Bronchial epithelial cell (primary cell): Measurements from ENCODE around the gene KIF3C. TPM values are rescaled to one million over a fixed set of nuclear protein-coding genes. Genes with fewer than 3 reads are reported as not detected.
"Not testable (repeated sequence)": the region's sequence is repeated elsewhere in the genome, so short reads cannot be mapped to it uniquely, and the experiment has no call there.

Experiments used
- DNase-seq: peaks from one replicate; pipeline ENCODE4 v3.0.0-alpha.2; 2010; ENCODE audit warnings: low read depth
- FAIRE-seq: peaks from 2 replicates; lab custom pipeline; 2011; peaks lifted over from hg19 to GRCh38; lab: Jason Lieb, UNC
- H3K27me3 ChIP-seq: 2 replicates; pipeline ENCODE4 v1.5.1; 2011; ENCODE audit warnings: low read length; ENCODE audit not compliant: control insufficient read depth, insufficient read depth
- H3K36me3 ChIP-seq: 2 replicates; pipeline ENCODE4 v1.5.1; 2011; ENCODE audit warnings: low read length; ENCODE audit not compliant: control insufficient read depth, insufficient read depth
- H3K4me3 ChIP-seq: 2 replicates; pipeline ENCODE4 v1.5.1; 2011; ENCODE audit warnings: mild to moderate bottlenecking, low read depth, low read length, control low read depth
- CTCF ChIP-seq: IDR thresholded peaks from 2 replicates; pipeline ENCODE4 v1.5.1; 2011; ENCODE audit warnings: mild to moderate bottlenecking, moderate library complexity, low read length, control low read depth, inconsistent platforms; ENCODE audit not compliant: insufficient read depth, severe bottlenecking
- total RNA-seq: library from RNA; depleted of rRNA; stranded (reverse); fragments of >200 nt; gene quantifications from 2 replicates; pipeline ENCODE4 v1.2.1, GENCODE V29; 2014

The KIF3C gene
- total RNA-seq, 1 donor from 2014 or later, result 1.6 TPM

GRCh38 chr2:25922501-25922900 lies 59.8 kb downstream of the KIF3C start:
- H3K36me3 ChIP-seq, result no peaks in the 10 kb centered on the region
- no peak overlapping the region for H3K4me3 ChIP-seq
- DNase-seq (no peak), FAIRE-seq (no peak)
- H3K27me3 ChIP-seq, result no peaks in the 10 kb centered on the region
- no peak for TF ChIP-seq CTCF

GRCh38 chr2:25920786-25921415 lies 61.4 kb downstream of the KIF3C start:
- Histone ChIP-seq H3K27me3 (no peaks in the 10 kb centered on the region), H3K4me3 (no peak overlapping the region), H3K36me3 (no peaks in the 10 kb centered on the region)
- TF ChIP-seq CTCF, result no peak
- DNase-seq (no peak), FAIRE-seq (no peak)

- Histone ChIP-seq H3K27me3 (no peaks in the 10 kb centered on the region), H3K4me3 (no peak overlapping the region), H3K36me3 (no peaks in the 10 kb centered on the region)
- no peak for FAIRE-seq
- TF ChIP-seq CTCF, result no peak
- no peak for DNase-seq
Measured at GRCh38 chr2:25920336-25920735, 62.0 kb downstream of the KIF3C start.

- Histone ChIP-seq H3K36me3 (no peaks in the 10 kb centered on the region), H3K27me3 (no peaks in the 10 kb centered on the region), H3K4me3 (no peak overlapping the region)
- FAIRE-seq (no peak), DNase-seq (no peak)
- TF ChIP-seq CTCF, result no peak
Measured at GRCh38 chr2:25917832-25918231, 64.5 kb downstream of the KIF3C start.

- H3K27me3 ChIP-seq, FAIRE-seq, H3K36me3 ChIP-seq: not testable (repeated sequence)
Measured at GRCh38 chr2:25917411-25917810, 64.9 kb downstream of the KIF3C start.

GRCh38 chr2:25915944-25916772 lies 66.1 kb downstream of the KIF3C start:
- H3K27me3 ChIP-seq, FAIRE-seq, H3K4me3 ChIP-seq, H3K36me3 ChIP-seq, DNase-seq: not testable (repeated sequence)

More at GRCh38 chr2:25917411-25917810, 64.9 kb downstream of the KIF3C start:
- DNase-seq, H3K4me3 ChIP-seq: not testable (repeated sequence)

- not testable (repeated sequence) for DNase-seq, FAIRE-seq, H3K36me3 ChIP-seq
Measured at GRCh38 chr2:25915411-25915810, 66.9 kb downstream of the KIF3C start.

GRCh38 chr2:25913696-25913973 lies 68.7 kb downstream of the KIF3C start:
- not testable (repeated sequence) for FAIRE-seq

More at GRCh38 chr2:25915411-25915810, 66.9 kb downstream of the KIF3C start:
- H3K4me3 ChIP-seq, H3K27me3 ChIP-seq: not testable (repeated sequence)

More at GRCh38 chr2:25913696-25913973, 68.7 kb downstream of the KIF3C start:
- DNase-seq, H3K4me3 ChIP-seq, H3K36me3 ChIP-seq, H3K27me3 ChIP-seq: not testable (repeated sequence)
